Fibroblast of lung (primary cell): ENCODE results near the gene CAMTA1. TPM values are rescaled to one million over a fixed set of nuclear protein-coding genes. Genes with fewer than 3 reads are reported as not detected.

Source experiments
- DNase-seq, 2 donors: peaks; one replicate each; pipeline versions ENCODE4 v3.0.0 to v3.0.0-alpha.2; 2010; ENCODE audit warnings: low read depth in 2 of 2
- H2AFZ ChIP-seq: 2 replicates; pipeline ENCODE4 v1.5.1; 2012; ENCODE audit warnings: low read length, control low read depth, inconsistent platforms
- H3K27ac ChIP-seq: 2 replicates; pipeline ENCODE4 v1.5.1; 2011; ENCODE audit warnings: low read length, control low read depth; ENCODE audit not compliant: insufficient read depth
- H3K27me3 ChIP-seq: 2 replicates; pipeline ENCODE4 v1.5.1; 2011; ENCODE audit warnings: mild to moderate bottlenecking, low read length; ENCODE audit not compliant: control insufficient read depth, insufficient read depth
- H3K36me3 ChIP-seq: 2 replicates; pipeline ENCODE4 v1.5.1; 2011; ENCODE audit warnings: low read length; ENCODE audit not compliant: control insufficient read depth, insufficient read depth
- H3K4me1 ChIP-seq: 2 replicates; pipeline ENCODE4 v1.5.1; 2011; ENCODE audit warnings: low read length; ENCODE audit not compliant: control insufficient read depth, insufficient read depth; ENCODE audit errors: extremely low read depth
- H3K4me2 ChIP-seq: 2 replicates; pipeline ENCODE4 v1.5.1; 2011; ENCODE audit warnings: low read length, control low read depth; ENCODE audit not compliant: insufficient read depth; ENCODE audit errors: extremely low read depth
- H3K4me3 ChIP-seq, 4 experiments: fragments of 200-600 bp in 1 of 4; sonication (generic) in 1 of 4; replicated peaks in 1 of 4; 2 replicates each; pipeline ENCODE4 v1.5.1; 2011 to 2016; ENCODE audit warnings: low read length in 4 of 4, low read depth in 3 of 4, mild to moderate bottlenecking in 3 of 4, control low read depth in 2 of 4, inconsistent platforms in 1 of 4, mixed read lengths in 1 of 4; ENCODE audit not compliant: insufficient read depth in 1 of 4; ENCODE audit errors: control extremely low read depth in 1 of 4
- H3K79me2 ChIP-seq: 2 replicates; pipeline ENCODE4 v1.5.1; 2012; ENCODE audit warnings: mild to moderate bottlenecking, low read length, inconsistent platforms; ENCODE audit not compliant: control insufficient read depth, insufficient read depth
- H3K9ac ChIP-seq: 2 replicates; pipeline ENCODE4 v1.5.1; 2011; ENCODE audit warnings: mild to moderate bottlenecking, low read length, control low read depth; ENCODE audit not compliant: insufficient read depth
- H3K9me3 ChIP-seq: 2 replicates; pipeline ENCODE4 v1.5.1; 2012; ENCODE audit warnings: low read depth, low read length; ENCODE audit not compliant: control insufficient read depth, insufficient read depth
- H4K20me1 ChIP-seq: 2 replicates; pipeline ENCODE4 v1.5.1; 2011; ENCODE audit warnings: low read length; ENCODE audit not compliant: control insufficient read depth, insufficient read depth; ENCODE audit errors: extremely low read depth
- CTCF ChIP-seq, 2 donors: IDR thresholded peaks in 1 of 2; conservative IDR thresholded peaks in 1 of 2; 1 replicate in 1 of 2; 2 replicates in 1 of 2; pipeline ENCODE4 v1.5.1; 2011 to 2012; ENCODE audit warnings: low read length in 2 of 2, control low read depth in 1 of 2, inconsistent platforms in 1 of 2, low read depth in 1 of 2, mild to moderate bottlenecking in 1 of 2
- EZH2 ChIP-seq: IDR thresholded peaks from 2 replicates; pipeline ENCODE4 v1.5.1; 2012; ENCODE audit warnings: low read length, control low read depth, mild to moderate bottlenecking; ENCODE audit errors: missing control alignments
- polyA plus RNA-seq, 2 donors: library from polyadenylated mRNA; depleted of rRNA in 1 of 2; stranded (reverse) in 1 of 2; unstranded in 1 of 2; fragments of >200 nt; gene quantifications; 2 replicates each; pipeline ENCODE4 v1.2.1, GENCODE V29; 2011 to 2012; ENCODE audit warnings: missing spikeins in 1 of 2
- total RNA-seq: library from RNA; depleted of rRNA; stranded (reverse); fragments of >200 nt; gene quantifications from 2 replicates; pipeline ENCODE4 v1.2.1, GENCODE V29; 2014

The CAMTA1 gene
- total and polyA plus RNA-seq, 2 donors (not counting 1 experiment from before 2014, with no cell fraction given) = 47.6 to 86.0 TPM

GRCh38 chr1:7356079-7356478 is 570.8 kb downstream of the CAMTA1 start:
- no peak for DNase-seq
- TF ChIP-seq CTCF (conservative IDR thresholded peaks at IDR 0.05 in 1 of 2, IDR thresholded peaks at IDR 0.05 in 1 of 2; ENCODE audit: low read depth in 1 of 2, low read length in 2 of 2) (no peak), EZH2 (no peak)
- no peaks in the 10 kb centered on the region for H4K20me1 ChIP-seq
- no peak overlapping the region for H3K9ac ChIP-seq
- peaks cover 2% of the 10 kb centered on the region for H3K27me3 ChIP-seq
- no peaks in the 10 kb centered on the region for H3K36me3 ChIP-seq
- no peak overlapping the region for H3K4me2 ChIP-seq
- H2AFZ ChIP-seq = no peak overlapping the region
- no peaks in the 10 kb centered on the region for H3K79me2 ChIP-seq
- no peaks in the 10 kb centered on the region for H3K9me3 ChIP-seq
- H3K27ac ChIP-seq = no peak overlapping the region
- H3K4me3 ChIP-seq = no peak overlapping the region
- H3K4me1 ChIP-seq = no peaks in the 10 kb centered on the region

- Histone ChIP-seq H4K20me1 (no peaks in the 10 kb centered on the region), H3K9ac (no peak overlapping the region), H3K27me3 (peaks cover 2% of the 10 kb centered on the region), H3K79me2 (no peaks in the 10 kb centered on the region), H2AFZ (no peak overlapping the region), H3K9me3 (no peaks in the 10 kb centered on the region), H3K27ac (no peak overlapping the region), H3K4me3 (no peak overlapping the region), H3K4me1 (no peaks in the 10 kb centered on the region), H3K4me2 (no peak overlapping the region), H3K36me3 (no peaks in the 10 kb centered on the region)
- no peak for DNase-seq
- TF ChIP-seq CTCF (conservative IDR thresholded peaks at IDR 0.05 in 1 of 2, IDR thresholded peaks at IDR 0.05 in 1 of 2; ENCODE audit: low read depth in 1 of 2, low read length in 2 of 2) (no peak), EZH2 (no peak)
These were observed 573.2 kb downstream of the CAMTA1 start for GRCh38 chr1:7358425-7358824.

- DNase-seq = no peak
- no peak overlapping the region for H3K27ac ChIP-seq
- H3K4me1 ChIP-seq = no peaks in the 10 kb centered on the region
- H3K36me3 ChIP-seq = no peaks in the 10 kb centered on the region
- H3K4me2 ChIP-seq = no peak overlapping the region
- H3K79me2 ChIP-seq = no peaks in the 10 kb centered on the region
- H3K27me3 ChIP-seq = peaks cover 6% of the 10 kb centered on the region
- no peaks in the 10 kb centered on the region for H3K9me3 ChIP-seq
- H2AFZ ChIP-seq = no peak overlapping the region
- no peak overlapping the region for H3K4me3 ChIP-seq
- H3K9ac ChIP-seq = no peak overlapping the region
- TF ChIP-seq CTCF (conservative IDR thresholded peaks at IDR 0.05 in 1 of 2, IDR thresholded peaks at IDR 0.05 in 1 of 2; ENCODE audit: low read depth in 1 of 2, low read length in 2 of 2) (no peak), EZH2 (no peak)
- H4K20me1 ChIP-seq = no peaks in the 10 kb centered on the region
These were observed 575.3 kb downstream of the CAMTA1 start for GRCh38 chr1:7360526-7360925.
